ENCODE data around the gene CRYBG3. TPM values are rescaled to one million over a fixed set of nuclear protein-coding genes. Genes with fewer than 3 reads are reported as not detected.

Gene CRYBG3
- polyA plus RNA-seq, 1 donor (not counting 4 experiments of a cell fraction or from before 2014, with no cell fraction given), result 6.9 TPM

DNA sequence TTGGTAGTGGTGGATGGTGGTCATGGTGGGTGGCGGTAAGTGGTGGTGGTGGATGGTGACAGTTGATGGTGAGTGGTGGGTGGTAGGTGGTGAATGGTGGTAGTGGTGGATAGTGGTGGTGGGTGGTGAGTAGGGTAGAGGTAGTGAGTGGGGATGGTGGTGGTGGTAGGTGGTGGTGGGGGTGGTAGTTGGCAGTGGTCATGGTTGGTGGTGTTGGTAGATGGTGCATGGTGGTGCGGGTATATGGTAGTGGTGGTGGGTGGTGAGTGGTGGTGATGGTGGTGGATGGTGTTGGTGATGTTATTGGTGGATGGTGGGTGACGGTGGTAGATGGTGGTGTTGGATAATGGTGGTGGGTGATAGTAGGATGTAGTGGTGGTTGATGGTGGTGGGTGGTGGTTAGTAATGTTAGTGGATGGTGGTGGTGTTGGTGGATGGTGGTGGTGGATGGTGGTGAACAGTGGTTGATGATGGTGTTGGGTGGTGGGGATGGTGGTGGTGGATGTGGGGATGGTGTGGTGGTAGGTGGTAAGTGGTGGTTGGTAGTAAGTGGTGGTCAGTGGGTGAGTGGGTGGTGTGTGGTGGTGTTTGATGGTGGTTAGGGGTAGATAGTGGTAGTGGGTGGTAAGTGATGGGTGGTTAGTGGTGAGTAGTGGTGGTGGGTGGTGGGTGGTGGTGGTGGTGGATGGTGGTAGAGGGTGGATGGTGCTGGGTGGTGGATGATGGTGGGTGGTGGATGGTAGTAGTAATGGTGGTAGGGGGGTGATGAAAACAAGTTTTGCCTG, 167.2 kb downstream of the CRYBG3 start:
- Histone ChIP-seq H4K20me1 (ENCODE audit: control insufficient read depth, extremely low read depth, insufficient read depth, low read length) (no peaks in the 10 kb centered on the region), H3K9me1 (ENCODE audit: control insufficient read depth, extremely low read depth, insufficient read depth, low read length) (no peaks in the 10 kb centered on the region), H3K79me2 (ENCODE audit: control insufficient read depth, insufficient read depth, low read length) (no peaks in the 10 kb centered on the region), H3K27me3 (ENCODE audit: control insufficient read depth, extremely low read depth, insufficient read depth, low read length) (no peaks in the 10 kb centered on the region), H3K4me2 (ENCODE audit: control insufficient read depth, extremely low read depth, insufficient read depth, low read depth, low read length) (no peak overlapping the region), H3K36me3 (ENCODE audit: control insufficient read depth in 2 of 2, extremely low read depth in 1 of 2, insufficient read depth in 2 of 2, low read length in 2 of 2) (no peaks in the 10 kb centered on the region), H3K27ac (ENCODE audit: control insufficient read depth, insufficient read depth, low read length) (no peak overlapping the region), H3K9me3 (ENCODE audit: control insufficient read depth, low read depth, low read length) (no peaks in the 10 kb centered on the region), H2AFZ (ENCODE audit: control insufficient read depth, low read length) (no peak overlapping the region), H3K4me1 (ENCODE audit: control insufficient read depth, extremely low read depth, insufficient read depth, low read length) (no peaks in the 10 kb centered on the region), H3K4me3 (ENCODE audit: control insufficient read depth in 2 of 3, extremely low read depth in 1 of 3, insufficient read depth in 2 of 3, low read depth in 1 of 3, low read length in 3 of 3) (no peak overlapping the region), H3K9ac (ENCODE audit: control insufficient read depth, extremely low read depth, insufficient read depth, low read length) (no peak overlapping the region)
- TF ChIP-seq EZH2 (IDR thresholded peaks at IDR 0.05; ENCODE audit: low read length), result no peak
- TF ChIP-seq, protein P1, sequence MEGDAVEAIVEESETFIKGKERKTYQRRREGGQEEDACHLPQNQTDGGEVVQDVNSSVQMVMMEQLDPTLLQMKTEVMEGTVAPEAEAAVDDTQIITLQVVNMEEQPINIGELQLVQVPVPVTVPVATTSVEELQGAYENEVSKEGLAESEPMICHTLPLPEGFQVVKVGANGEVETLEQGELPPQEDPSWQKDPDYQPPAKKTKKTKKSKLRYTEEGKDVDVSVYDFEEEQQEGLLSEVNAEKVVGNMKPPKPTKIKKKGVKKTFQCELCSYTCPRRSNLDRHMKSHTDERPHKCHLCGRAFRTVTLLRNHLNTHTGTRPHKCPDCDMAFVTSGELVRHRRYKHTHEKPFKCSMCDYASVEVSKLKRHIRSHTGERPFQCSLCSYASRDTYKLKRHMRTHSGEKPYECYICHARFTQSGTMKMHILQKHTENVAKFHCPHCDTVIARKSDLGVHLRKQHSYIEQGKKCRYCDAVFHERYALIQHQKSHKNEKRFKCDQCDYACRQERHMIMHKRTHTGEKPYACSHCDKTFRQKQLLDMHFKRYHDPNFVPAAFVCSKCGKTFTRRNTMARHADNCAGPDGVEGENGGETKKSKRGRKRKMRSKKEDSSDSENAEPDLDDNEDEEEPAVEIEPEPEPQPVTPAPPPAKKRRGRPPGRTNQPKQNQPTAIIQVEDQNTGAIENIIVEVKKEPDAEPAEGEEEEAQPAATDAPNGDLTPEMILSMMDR (optimal IDR thresholded peaks at IDR 0.05 in 1 of 3, IDR thresholded peaks at IDR 0.05 in 1 of 3, conservative IDR thresholded peaks at IDR 0.05 in 1 of 3; ENCODE audit: extremely low read depth in 1 of 3, insufficient read depth in 2 of 3, low read length in 3 of 3), result no peak
- dilution Hi-C loops (cut with MboI; ENCODE audit: extremely low pct_ligation_motif_present, low sequenced_read_pairs), result no loop called here
- FAIRE-seq, result no peak
- no peak for DNase-seq (ENCODE audit: low read depth, low spot score)

- dilution Hi-C loops (cut with MboI; ENCODE audit: extremely low pct_ligation_motif_present, low sequenced_read_pairs), result no loop called here
- Histone ChIP-seq H3K27ac (ENCODE audit: control insufficient read depth, insufficient read depth, low read length) (no peak overlapping the region), H3K4me2 (ENCODE audit: control insufficient read depth, extremely low read depth, insufficient read depth, low read depth, low read length) (no peak overlapping the region), H3K4me3 (ENCODE audit: control insufficient read depth in 2 of 3, extremely low read depth in 1 of 3, insufficient read depth in 2 of 3, low read depth in 1 of 3, low read length in 3 of 3) (no peak overlapping the region), H3K9me3 (ENCODE audit: control insufficient read depth, low read depth, low read length) (no peaks in the 10 kb centered on the region), H3K9me1 (ENCODE audit: control insufficient read depth, extremely low read depth, insufficient read depth, low read length) (no peaks in the 10 kb centered on the region), H3K4me1 (ENCODE audit: control insufficient read depth, extremely low read depth, insufficient read depth, low read length) (no peaks in the 10 kb centered on the region), H3K9ac (ENCODE audit: control insufficient read depth, extremely low read depth, insufficient read depth, low read length) (no peak overlapping the region), H3K79me2 (ENCODE audit: control insufficient read depth, insufficient read depth, low read length) (no peaks in the 10 kb centered on the region), H2AFZ (ENCODE audit: control insufficient read depth, low read length) (no peak overlapping the region), H4K20me1 (ENCODE audit: control insufficient read depth, extremely low read depth, insufficient read depth, low read length) (no peaks in the 10 kb centered on the region), H3K27me3 (ENCODE audit: control insufficient read depth, extremely low read depth, insufficient read depth, low read length) (no peaks in the 10 kb centered on the region), H3K36me3 (ENCODE audit: control insufficient read depth in 2 of 2, extremely low read depth in 1 of 2, insufficient read depth in 2 of 2, low read length in 2 of 2) (no peaks in the 10 kb centered on the region)
- DNase-seq (ENCODE audit: low read depth, low spot score), result no peak
- FAIRE-seq, result no peak
- TF ChIP-seq, protein P1 (optimal IDR thresholded peaks at IDR 0.05 in 1 of 3, IDR thresholded peaks at IDR 0.05 in 1 of 3, conservative IDR thresholded peaks at IDR 0.05 in 1 of 3; ENCODE audit: extremely low read depth in 1 of 3, insufficient read depth in 2 of 3, low read length in 3 of 3), result no peak
These were observed 168.9 kb downstream of the CRYBG3 start for GRCh38 chr3:97990624-97991292.
